NCI-H69 (cell line): ENCODE results near the gene GALE.

Source experiments
- DNase-seq: peaks from one replicate; lab custom pipeline; 2025; lab: John Stamatoyannopoulos, UW

GALE gene

GRCh38 chr1:23751050-23751814 lies 49.3 kb downstream of the GALE start:
- peak; percentile 35 for DNase-seq

GRCh38 chr1:23748016-23748415 lies 52.5 kb downstream of the GALE start:
- no peak for DNase-seq
